HL-60 (cell line): Measurements from ENCODE around the gene SUPT4H1.

Source experiments
- DNase-seq, 2 experiments: peaks; one replicate each; pipeline ENCODE4 v3.0.0-alpha.2; 2010 to 2020; ENCODE audit warnings: low read depth in 1 of 2, low spot score in 1 of 2
- H3K27ac ChIP-seq: fragments of 250-450 bp; sonication (Bioruptor Pico); replicated peaks from 2 replicates; pipeline ENCODE4 v1.5.1; 2020; ENCODE audit warnings: mild to moderate bottlenecking, moderate library complexity
- H3K27me3 ChIP-seq: fragments of 250-450 bp; sonication (Bioruptor Pico); 2 replicates; pipeline ENCODE4 v1.5.1; 2021; ENCODE audit warnings: mild to moderate bottlenecking, moderate library complexity; ENCODE audit not compliant: insufficient read depth, poor library complexity, severe bottlenecking
- H3K4me3 ChIP-seq: replicated peaks from 2 replicates; pipeline ENCODE4 v1.5.1; 2011; ENCODE audit warnings: mild to moderate bottlenecking, control low read depth, low read length; ENCODE audit not compliant: insufficient read depth
- GABPA ChIP-seq: IDR thresholded peaks from 2 replicates; pipeline ENCODE4 v1.6.1; 2012; ENCODE audit warnings: low read depth
- POLR2AphosphoS5 ChIP-seq: IDR thresholded peaks from 2 replicates; pipeline ENCODE4 v1.6.1; 2012; ENCODE audit warnings: low read depth
- SPI1 ChIP-seq: IDR thresholded peaks from 2 replicates; pipeline ENCODE4 v1.6.1; 2012; ENCODE audit warnings: low read depth, mild to moderate bottlenecking, borderline replicate concordance
- TF ChIP-seq, protein P1 (sequence below): IDR thresholded peaks from one replicate; pipeline ENCODE4 v1.5.1; 2011; ENCODE audit warnings: low read length, control low read depth, inconsistent platforms; ENCODE audit not compliant: insufficient read depth
- TF ChIP-seq, protein P2 (sequence below): IDR thresholded peaks from 2 replicates; pipeline ENCODE4 v1.6.1; 2012; ENCODE audit warnings: low read depth; ENCODE audit not compliant: insufficient replicate concordance

The SUPT4H1 gene

DNA sequence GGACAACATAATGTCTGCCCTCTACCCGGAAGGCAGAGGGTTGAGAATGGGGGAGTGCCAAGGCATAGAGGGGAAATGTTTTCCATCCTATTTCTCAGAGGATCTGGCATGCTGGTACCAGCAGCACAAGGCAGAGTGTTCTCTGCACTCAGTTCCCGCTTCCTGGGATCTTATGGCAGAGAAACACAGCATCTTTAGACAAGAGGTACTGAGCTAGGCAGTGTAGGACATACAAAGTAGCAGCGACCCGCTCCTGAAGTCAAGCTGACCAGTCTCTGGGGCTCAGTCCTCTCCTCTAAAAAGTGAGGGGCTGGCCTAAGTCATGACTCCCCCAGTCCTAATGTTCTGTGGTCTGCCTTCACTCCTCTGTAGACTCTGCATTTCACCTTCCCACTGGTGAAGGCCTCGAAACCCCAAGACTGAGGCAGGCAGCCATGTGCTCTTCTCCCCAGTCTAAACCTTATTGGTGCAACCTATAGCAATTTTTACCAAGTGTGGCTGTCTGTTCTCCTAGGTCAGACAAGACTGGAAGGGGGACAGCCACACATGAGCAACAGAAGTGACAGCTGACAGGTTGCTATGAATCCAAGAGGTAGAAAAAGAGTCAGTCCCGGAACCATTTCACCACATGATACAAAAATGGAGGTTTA is 12.1 kb downstream of the SUPT4H1 start:
- TF ChIP-seq, protein P1, sequence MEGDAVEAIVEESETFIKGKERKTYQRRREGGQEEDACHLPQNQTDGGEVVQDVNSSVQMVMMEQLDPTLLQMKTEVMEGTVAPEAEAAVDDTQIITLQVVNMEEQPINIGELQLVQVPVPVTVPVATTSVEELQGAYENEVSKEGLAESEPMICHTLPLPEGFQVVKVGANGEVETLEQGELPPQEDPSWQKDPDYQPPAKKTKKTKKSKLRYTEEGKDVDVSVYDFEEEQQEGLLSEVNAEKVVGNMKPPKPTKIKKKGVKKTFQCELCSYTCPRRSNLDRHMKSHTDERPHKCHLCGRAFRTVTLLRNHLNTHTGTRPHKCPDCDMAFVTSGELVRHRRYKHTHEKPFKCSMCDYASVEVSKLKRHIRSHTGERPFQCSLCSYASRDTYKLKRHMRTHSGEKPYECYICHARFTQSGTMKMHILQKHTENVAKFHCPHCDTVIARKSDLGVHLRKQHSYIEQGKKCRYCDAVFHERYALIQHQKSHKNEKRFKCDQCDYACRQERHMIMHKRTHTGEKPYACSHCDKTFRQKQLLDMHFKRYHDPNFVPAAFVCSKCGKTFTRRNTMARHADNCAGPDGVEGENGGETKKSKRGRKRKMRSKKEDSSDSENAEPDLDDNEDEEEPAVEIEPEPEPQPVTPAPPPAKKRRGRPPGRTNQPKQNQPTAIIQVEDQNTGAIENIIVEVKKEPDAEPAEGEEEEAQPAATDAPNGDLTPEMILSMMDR, result no peak
- TF ChIP-seq GABPA, result no peak
- TF ChIP-seq POLR2AphosphoS5, result no peak
- TF ChIP-seq, protein P2, sequence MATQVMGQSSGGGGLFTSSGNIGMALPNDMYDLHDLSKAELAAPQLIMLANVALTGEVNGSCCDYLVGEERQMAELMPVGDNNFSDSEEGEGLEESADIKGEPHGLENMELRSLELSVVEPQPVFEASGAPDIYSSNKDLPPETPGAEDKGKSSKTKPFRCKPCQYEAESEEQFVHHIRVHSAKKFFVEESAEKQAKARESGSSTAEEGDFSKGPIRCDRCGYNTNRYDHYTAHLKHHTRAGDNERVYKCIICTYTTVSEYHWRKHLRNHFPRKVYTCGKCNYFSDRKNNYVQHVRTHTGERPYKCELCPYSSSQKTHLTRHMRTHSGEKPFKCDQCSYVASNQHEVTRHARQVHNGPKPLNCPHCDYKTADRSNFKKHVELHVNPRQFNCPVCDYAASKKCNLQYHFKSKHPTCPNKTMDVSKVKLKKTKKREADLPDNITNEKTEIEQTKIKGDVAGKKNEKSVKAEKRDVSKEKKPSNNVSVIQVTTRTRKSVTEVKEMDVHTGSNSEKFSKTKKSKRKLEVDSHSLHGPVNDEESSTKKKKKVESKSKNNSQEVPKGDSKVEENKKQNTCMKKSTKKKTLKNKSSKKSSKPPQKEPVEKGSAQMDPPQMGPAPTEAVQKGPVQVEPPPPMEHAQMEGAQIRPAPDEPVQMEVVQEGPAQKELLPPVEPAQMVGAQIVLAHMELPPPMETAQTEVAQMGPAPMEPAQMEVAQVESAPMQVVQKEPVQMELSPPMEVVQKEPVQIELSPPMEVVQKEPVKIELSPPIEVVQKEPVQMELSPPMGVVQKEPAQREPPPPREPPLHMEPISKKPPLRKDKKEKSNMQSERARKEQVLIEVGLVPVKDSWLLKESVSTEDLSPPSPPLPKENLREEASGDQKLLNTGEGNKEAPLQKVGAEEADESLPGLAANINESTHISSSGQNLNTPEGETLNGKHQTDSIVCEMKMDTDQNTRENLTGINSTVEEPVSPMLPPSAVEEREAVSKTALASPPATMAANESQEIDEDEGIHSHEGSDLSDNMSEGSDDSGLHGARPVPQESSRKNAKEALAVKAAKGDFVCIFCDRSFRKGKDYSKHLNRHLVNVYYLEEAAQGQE, result no peak
- TF ChIP-seq SPI1, result no peak
- peak overlapping the region; percentile 100 for H3K27ac ChIP-seq
- no peaks in the 10 kb centered on the region for H3K27me3 ChIP-seq
- peak in 1 of 2 experiments; percentile 32 for DNase-seq
- peak overlapping the region; percentile 55 for H3K4me3 ChIP-seq

DNA sequence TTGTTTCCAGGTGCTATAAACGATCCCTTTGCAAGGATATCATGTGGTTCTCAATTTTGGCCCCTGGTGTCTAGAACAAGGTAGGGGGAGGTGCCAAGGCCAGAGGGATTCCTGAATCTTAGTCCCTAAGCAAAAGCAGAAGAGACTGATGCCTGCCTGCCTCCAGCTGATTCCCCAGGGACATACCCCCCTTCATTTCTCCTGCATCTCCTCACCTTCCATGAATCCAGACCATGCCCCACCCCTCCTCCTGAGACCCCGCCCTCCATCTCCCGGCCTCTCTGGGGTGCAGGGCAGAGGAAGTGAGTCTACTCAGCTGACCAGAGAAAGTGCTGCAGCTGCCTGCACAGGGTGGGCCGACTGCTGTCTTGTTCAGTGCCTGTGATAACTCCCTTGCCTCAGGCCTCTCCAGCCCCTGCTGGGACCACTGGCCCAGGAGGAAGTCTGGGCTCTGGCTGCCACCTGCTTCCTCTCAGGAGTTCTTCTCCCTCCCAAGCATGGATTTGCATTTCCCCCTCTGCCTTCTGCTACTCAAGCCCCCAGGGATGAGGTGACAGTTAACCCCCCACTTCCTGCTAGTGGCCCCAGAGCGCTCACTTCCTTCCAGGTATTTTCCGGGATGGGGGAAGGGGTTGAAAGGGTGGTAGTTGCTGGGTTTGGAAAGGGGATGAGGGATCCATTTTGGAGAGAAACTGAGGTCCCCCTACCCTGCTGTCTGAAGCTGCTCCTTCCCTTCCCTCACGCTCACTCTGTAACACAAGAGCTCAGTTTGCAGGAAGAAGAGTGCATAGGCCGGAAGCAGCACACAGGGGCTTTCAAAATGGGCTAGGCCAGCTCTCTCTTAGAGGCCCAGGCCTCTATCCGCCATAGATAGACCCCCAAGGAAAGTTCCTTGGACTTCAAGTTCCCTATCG is 12.9 kb downstream of the SUPT4H1 start:
- peak overlapping the region; percentile 55 for H3K4me3 ChIP-seq
- peak; percentile 97 to 98 for DNase-seq
- TF ChIP-seq POLR2AphosphoS5 (peak; percentile 92), GABPA (no peak), SPI1 (peak; percentile 83; the same call in 1 of the 2 replicates)
- TF ChIP-seq, protein P2, result peak; percentile 22
- peak overlapping the region; percentile 100 for H3K27ac ChIP-seq
- no peaks in the 10 kb centered on the region for H3K27me3 ChIP-seq

DNA sequence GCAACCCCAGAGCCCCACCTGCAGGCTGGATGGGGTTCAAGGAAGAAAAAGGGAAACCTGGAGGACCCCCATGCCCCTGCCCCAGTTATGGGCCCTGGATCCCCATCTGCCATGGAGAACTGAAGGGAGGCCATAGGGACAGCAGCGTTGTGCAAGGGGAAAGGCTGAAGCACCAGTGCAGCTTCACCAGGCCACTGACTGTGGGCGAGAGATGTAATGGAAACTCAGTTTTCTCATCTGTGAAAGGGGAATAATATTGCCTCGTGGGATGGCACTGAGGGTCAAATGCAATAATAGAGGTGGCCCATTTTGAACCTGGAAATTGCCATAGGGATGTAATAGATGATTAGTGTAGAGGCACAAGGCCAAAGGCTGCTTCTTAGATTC is 13.6 kb downstream of the SUPT4H1 start:
- H3K27ac ChIP-seq, result peak overlapping the region; percentile 100
- H3K27me3 ChIP-seq, result no peaks in the 10 kb centered on the region
- TF ChIP-seq, protein P2, result no peak
- TF ChIP-seq GABPA, result no peak
- TF ChIP-seq POLR2AphosphoS5, result no peak
- TF ChIP-seq, protein P1, result no peak
- TF ChIP-seq SPI1, result no peak
- no peak for DNase-seq
- peak overlapping the region; percentile 55 for H3K4me3 ChIP-seq
